AG04449 (cell line): ENCODE data around the gene HMGN1.

Experiments used
- CTCF ChIA-PET: fragments of 350-600 bp; formaldehyde crosslinking; extraction: SDS; loops from one replicate; lab custom pipeline; 2021; ENCODE audit warnings: antibody characterized with exemption; lab: Yijun Ruan, JAX
- POLR2A ChIA-PET: fragments of 400-600, 350-600 bp; formaldehyde crosslinking; extraction: SDS; loops from one replicate; lab custom pipeline; 2020; ENCODE audit warnings: antibody characterized with exemption, inconsistent platforms; lab: Yijun Ruan, JAX
- DNase-seq: peaks from one replicate; pipeline ENCODE4 v3.0.0-alpha.2; 2010; ENCODE audit warnings: low read depth, low spot score
- H3K4me3 ChIP-seq: 2 replicates; pipeline ENCODE4 v1.5.1; 2011; ENCODE audit warnings: low read depth, mild to moderate bottlenecking, control low read depth, low read length
- TF ChIP-seq, protein P1 (sequence below): IDR thresholded peaks from one replicate; pipeline ENCODE4 v1.5.1; 2011; ENCODE audit warnings: mild to moderate bottlenecking, moderate library complexity, low read length, control low read depth, inconsistent platforms; ENCODE audit not compliant: insufficient read depth; ENCODE audit errors: missing control alignments

The HMGN1 gene

DNA sequence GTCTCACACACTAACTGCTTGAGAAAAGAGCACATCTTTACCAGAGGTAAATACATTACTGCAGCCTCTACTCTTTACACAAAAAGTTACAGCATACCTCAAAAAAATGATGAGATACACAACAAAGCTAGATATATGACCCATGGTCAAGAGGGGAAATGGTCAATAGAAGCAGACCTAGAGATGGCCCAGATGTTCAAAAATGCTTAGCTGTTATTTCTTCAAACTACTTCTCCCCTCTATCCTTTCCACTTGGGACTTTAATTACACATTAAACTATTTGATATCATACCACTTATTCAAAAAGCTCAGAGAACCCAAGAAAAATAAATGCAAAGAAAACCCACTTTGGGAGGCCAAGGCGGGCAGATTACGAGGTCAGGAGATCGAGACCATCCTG, 48.3 kb downstream of the HMGN1 start:
- ChIA-PET POLR2A (no interaction called here), CTCF (interaction anchor here (1.2 kb wide), 1 partner anchor 87 kb away, joined by 5 read pairs; no protein-coding TSS in a partner anchor)
- TF ChIP-seq, protein P1, sequence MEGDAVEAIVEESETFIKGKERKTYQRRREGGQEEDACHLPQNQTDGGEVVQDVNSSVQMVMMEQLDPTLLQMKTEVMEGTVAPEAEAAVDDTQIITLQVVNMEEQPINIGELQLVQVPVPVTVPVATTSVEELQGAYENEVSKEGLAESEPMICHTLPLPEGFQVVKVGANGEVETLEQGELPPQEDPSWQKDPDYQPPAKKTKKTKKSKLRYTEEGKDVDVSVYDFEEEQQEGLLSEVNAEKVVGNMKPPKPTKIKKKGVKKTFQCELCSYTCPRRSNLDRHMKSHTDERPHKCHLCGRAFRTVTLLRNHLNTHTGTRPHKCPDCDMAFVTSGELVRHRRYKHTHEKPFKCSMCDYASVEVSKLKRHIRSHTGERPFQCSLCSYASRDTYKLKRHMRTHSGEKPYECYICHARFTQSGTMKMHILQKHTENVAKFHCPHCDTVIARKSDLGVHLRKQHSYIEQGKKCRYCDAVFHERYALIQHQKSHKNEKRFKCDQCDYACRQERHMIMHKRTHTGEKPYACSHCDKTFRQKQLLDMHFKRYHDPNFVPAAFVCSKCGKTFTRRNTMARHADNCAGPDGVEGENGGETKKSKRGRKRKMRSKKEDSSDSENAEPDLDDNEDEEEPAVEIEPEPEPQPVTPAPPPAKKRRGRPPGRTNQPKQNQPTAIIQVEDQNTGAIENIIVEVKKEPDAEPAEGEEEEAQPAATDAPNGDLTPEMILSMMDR = no peak
- H3K4me3 ChIP-seq = no peak overlapping the region
- DNase-seq = no peak

- ChIA-PET CTCF (interaction anchor here (1.1 kb wide), 1 partner anchor 89 kb away, joined by 3 read pairs; no protein-coding TSS in a partner anchor), POLR2A (no interaction called here)
- DNase-seq = no peak
- H3K4me3 ChIP-seq = no peak overlapping the region
- TF ChIP-seq, protein P1 = no peak
These were observed 52.0 kb downstream of the HMGN1 start for GRCh38 chr21:39296891-39297290.
